Endodermal cell (in vitro differentiated cells): ENCODE results near the gene KDM7A. TPM values are rescaled to one million over a fixed set of nuclear protein-coding genes. Genes with fewer than 3 reads are reported as not detected.

Experiments
- DNase-seq: peaks from one replicate; pipeline ENCODE4 v3.0.0-alpha.2; 2017
- H3K27ac ChIP-seq: 2 replicates; pipeline ENCODE4 v1.5.1; 2013; ENCODE audit warnings: mild to moderate bottlenecking, low read depth, low read length, moderate library complexity
- H3K27me3 ChIP-seq: 2 replicates; pipeline ENCODE4 v1.6.1; 2013; ENCODE audit warnings: mild to moderate bottlenecking, low read length, moderate library complexity; ENCODE audit not compliant: insufficient read depth, control insufficient read depth, poor library complexity, severe bottlenecking
- H3K36me3 ChIP-seq: 2 replicates; pipeline ENCODE4 v1.7.0; 2013; ENCODE audit warnings: mild to moderate bottlenecking, low read length, moderate library complexity; ENCODE audit not compliant: control insufficient read depth, insufficient read depth
- H3K4me1 ChIP-seq: one replicate; pipeline ENCODE4 v1.7.0; 2013; ENCODE audit warnings: low read length; ENCODE audit not compliant: control insufficient read depth, insufficient read depth
- H3K4me3 ChIP-seq: 2 replicates; pipeline ENCODE4 v1.5.1; 2013; ENCODE audit warnings: mild to moderate bottlenecking, low read length, moderate library complexity
- H3K9ac ChIP-seq: 2 replicates; pipeline ENCODE4 v1.6.1; 2013; ENCODE audit warnings: mild to moderate bottlenecking, low read length, moderate library complexity; ENCODE audit not compliant: poor library complexity, severe bottlenecking; ENCODE audit errors: extremely low read depth
- H3K9me3 ChIP-seq: 2 replicates; pipeline ENCODE4 v1.6.1; 2013; ENCODE audit warnings: mild to moderate bottlenecking, low read length, moderate library complexity; ENCODE audit not compliant: control insufficient read depth
- H3K27ac Mint-ChIP-seq: 2 replicates; pipeline ENCODE4 v1.8.0; 2020; ENCODE audit warnings: mixed read lengths
- H3K27me3 Mint-ChIP-seq: 2 replicates; pipeline ENCODE4 v1.8.0; 2021; ENCODE audit warnings: mild to moderate bottlenecking, mixed read lengths; ENCODE audit not compliant: insufficient read depth
- H3K36me3 Mint-ChIP-seq: 2 replicates; pipeline ENCODE4 v1.8.0; 2020; ENCODE audit warnings: low read depth, mixed read lengths
- H3K4me1 Mint-ChIP-seq: 2 replicates; pipeline ENCODE4 v1.8.0; 2020; ENCODE audit warnings: mixed read lengths
- H3K4me3 Mint-ChIP-seq: 2 replicates; pipeline ENCODE4 v1.8.0; 2020; ENCODE audit warnings: mild to moderate bottlenecking, moderate library complexity, mixed read lengths
- H3K9me3 Mint-ChIP-seq: 2 replicates; pipeline ENCODE4 v1.8.0; 2020; ENCODE audit warnings: mild to moderate bottlenecking, mixed read lengths
- WGBS, 2 experiments: methylation state at CpG; one replicate each; pipeline versions ENCODE4 v1.1.5 to v1.1.7; 2013; ENCODE audit warnings: missing lambda C conversion rate in 2 of 2, mixed read lengths in 1 of 2; ENCODE audit not compliant: insufficient coverage in 1 of 2, insufficient read length in 1 of 2; 5-methylcytosine and 5-hydroxymethylcytosine counted together
- total RNA-seq, 2 donors: library from RNA; stranded (reverse); fragmentation: NEBNext Ultra II Directional in 1 of 2; extraction: Animal tissue kit (Norgen Biotek cat#: 25700) in 1 of 2; gene quantifications; 2 replicates in 1 of 2; 3 replicates in 1 of 2; pipeline ENCODE4 v1.2.1, GENCODE V29; 2021
- TF ChIP-seq, protein P1 (sequence below): fragments of 200-600 bp; sonication (generic); conservative IDR thresholded peaks from 2 replicates; pipeline ENCODE4 v1.5.0; 2021; ENCODE audit warnings: antibody characterized with exemption, mild to moderate bottlenecking

Gene KDM7A
- total RNA-seq, 2 donors from 2014 or later: 22.9 to 24.5 TPM

GRCh38 chr7:140145709-140146108 lies 31.1 kb downstream of the KDM7A start:
- Histone ChIP-seq H3K4me1 (no peaks in the 10 kb centered on the region), H3K27me3 (no peaks in the 10 kb centered on the region), H3K9me3 (no peaks in the 10 kb centered on the region), H3K9ac (no peak overlapping the region), H3K27ac (no peak overlapping the region), H3K36me3 (no peaks in the 10 kb centered on the region), H3K4me3 (no peak overlapping the region)
- H3K27me3 Mint-ChIP-seq: no peaks in the 10 kb centered on the region
- H3K9me3 Mint-ChIP-seq: no peaks in the 10 kb centered on the region
- no peak overlapping the region for H3K27ac Mint-ChIP-seq
- no peak for DNase-seq
- H3K36me3 Mint-ChIP-seq: peaks cover 12% of the 10 kb centered on the region
- TF ChIP-seq, protein P1, sequence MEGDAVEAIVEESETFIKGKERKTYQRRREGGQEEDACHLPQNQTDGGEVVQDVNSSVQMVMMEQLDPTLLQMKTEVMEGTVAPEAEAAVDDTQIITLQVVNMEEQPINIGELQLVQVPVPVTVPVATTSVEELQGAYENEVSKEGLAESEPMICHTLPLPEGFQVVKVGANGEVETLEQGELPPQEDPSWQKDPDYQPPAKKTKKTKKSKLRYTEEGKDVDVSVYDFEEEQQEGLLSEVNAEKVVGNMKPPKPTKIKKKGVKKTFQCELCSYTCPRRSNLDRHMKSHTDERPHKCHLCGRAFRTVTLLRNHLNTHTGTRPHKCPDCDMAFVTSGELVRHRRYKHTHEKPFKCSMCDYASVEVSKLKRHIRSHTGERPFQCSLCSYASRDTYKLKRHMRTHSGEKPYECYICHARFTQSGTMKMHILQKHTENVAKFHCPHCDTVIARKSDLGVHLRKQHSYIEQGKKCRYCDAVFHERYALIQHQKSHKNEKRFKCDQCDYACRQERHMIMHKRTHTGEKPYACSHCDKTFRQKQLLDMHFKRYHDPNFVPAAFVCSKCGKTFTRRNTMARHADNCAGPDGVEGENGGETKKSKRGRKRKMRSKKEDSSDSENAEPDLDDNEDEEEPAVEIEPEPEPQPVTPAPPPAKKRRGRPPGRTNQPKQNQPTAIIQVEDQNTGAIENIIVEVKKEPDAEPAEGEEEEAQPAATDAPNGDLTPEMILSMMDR: no peak
- H3K4me3 Mint-ChIP-seq: no peak overlapping the region
- H3K4me1 Mint-ChIP-seq: peaks cover 18% of the 10 kb centered on the region

DNA sequence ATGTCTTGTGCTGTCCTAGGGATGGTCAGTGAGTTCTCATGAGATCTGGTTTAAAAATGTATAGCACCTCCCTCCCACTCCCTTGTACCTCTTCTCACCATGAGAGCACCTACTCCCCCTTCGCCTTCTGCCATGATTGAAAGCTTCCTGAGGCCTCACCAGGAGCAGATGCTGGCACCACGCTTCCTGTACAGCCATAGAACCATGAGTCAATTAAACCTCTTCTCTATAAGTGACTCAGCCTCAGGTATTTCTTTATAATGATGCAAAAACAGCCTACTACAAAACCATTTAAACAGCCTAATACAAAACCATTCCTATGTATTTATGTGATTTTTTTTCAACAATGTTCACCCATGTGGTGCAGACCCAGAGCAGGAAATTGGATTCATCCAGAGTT lies 32.0 kb downstream of the KDM7A start:
- Histone ChIP-seq H3K27me3 (no peaks in the 10 kb centered on the region), H3K9ac (no peak overlapping the region), H3K4me3 (no peak overlapping the region), H3K4me1 (no peaks in the 10 kb centered on the region), H3K27ac (no peak overlapping the region), H3K9me3 (no peaks in the 10 kb centered on the region), H3K36me3 (no peaks in the 10 kb centered on the region)
- no peaks in the 10 kb centered on the region for H3K27me3 Mint-ChIP-seq
- TF ChIP-seq, protein P1: no peak
- peaks cover 12% of the 10 kb centered on the region for H3K36me3 Mint-ChIP-seq
- H3K9me3 Mint-ChIP-seq: no peaks in the 10 kb centered on the region
- no peak for DNase-seq
- H3K4me3 Mint-ChIP-seq: no peak overlapping the region
- peak overlapping the region; percentile 44 for H3K27ac Mint-ChIP-seq
- WGBS, 2 experiments: 93 to 100% methylated on average over 1 to 2 of the region's 2 CpGs
- peaks cover 18% of the 10 kb centered on the region for H3K4me1 Mint-ChIP-seq

DNA sequence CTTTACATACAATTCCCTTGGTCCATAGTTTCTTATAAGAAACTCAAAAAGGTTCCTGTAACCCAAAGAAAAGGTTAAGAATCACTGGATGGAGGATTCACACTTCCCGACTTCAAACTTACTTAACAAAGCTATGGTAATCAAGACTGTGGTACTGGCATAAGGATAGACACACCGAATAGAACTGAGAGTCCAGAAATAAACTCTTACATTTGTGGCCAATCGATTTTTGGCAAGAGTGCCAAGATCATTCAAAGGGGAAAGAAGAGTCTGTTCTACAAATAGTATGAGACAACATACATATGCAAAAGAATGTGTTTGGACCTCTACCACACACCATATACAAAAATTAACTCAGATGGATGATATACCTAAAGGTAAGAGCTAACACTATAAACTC lies 32.8 kb downstream of the KDM7A start:
- DNase-seq: no peak
- H3K27ac Mint-ChIP-seq: no peak overlapping the region
- peaks cover 12% of the 10 kb centered on the region for H3K36me3 Mint-ChIP-seq
- peaks cover 18% of the 10 kb centered on the region for H3K4me1 Mint-ChIP-seq
- no peaks in the 10 kb centered on the region for H3K9me3 Mint-ChIP-seq
- TF ChIP-seq, protein P1: no peak
- Histone ChIP-seq H3K9ac (no peak overlapping the region), H3K36me3 (no peaks in the 10 kb centered on the region), H3K9me3 (no peaks in the 10 kb centered on the region), H3K4me1 (no peaks in the 10 kb centered on the region), H3K27ac (no peak overlapping the region), H3K27me3 (no peaks in the 10 kb centered on the region), H3K4me3 (no peak overlapping the region)
- WGBS, 2 experiments: 87 to 88% methylated on average over 3 of the region's 3 CpGs
- no peaks in the 10 kb centered on the region for H3K27me3 Mint-ChIP-seq
- no peak overlapping the region for H3K4me3 Mint-ChIP-seq
